ENCODE data around the gene FYN.

Gene FYN

GRCh38 chr6:111829998-111830397, 43.3 kb downstream of the FYN start:
- peak; percentile 67 for DNase-seq

GRCh38 chr6:111829581-111829980, 43.7 kb downstream of the FYN start:
- DNase-seq: no peak

- DNase-seq: no peak
These were observed 44.4 kb downstream of the FYN start for GRCh38 chr6:111828809-111829208.

GRCh38 chr6:111825439-111826086, 47.7 kb downstream of the FYN start:
- no peak for DNase-seq

GRCh38 chr6:111824608-111825337, 48.5 kb downstream of the FYN start:
- no peak for DNase-seq

GRCh38 chr6:111823831-111824607, 49.2 kb downstream of the FYN start:
- peak; percentile 75 for DNase-seq

GRCh38 chr6:111823012-111823411, 50.2 kb downstream of the FYN start:
- DNase-seq: no peak

GRCh38 chr6:111819458-111819857, 53.8 kb downstream of the FYN start:
- no peak for DNase-seq

GRCh38 chr6:111818539-111819226, 54.6 kb downstream of the FYN start:
- DNase-seq: peak; percentile 45

GRCh38 chr6:111817451-111818120, 55.7 kb downstream of the FYN start:
- no peak for DNase-seq

- DNase-seq: no peak
These were observed 59.5 kb downstream of the FYN start for GRCh38 chr6:111813677-111814310.

- peak; percentile 86 for DNase-seq
These were observed 60.0 kb downstream of the FYN start for GRCh38 chr6:111813237-111813636.

- peak; percentile 40 for DNase-seq
These were observed 60.9 kb downstream of the FYN start for GRCh38 chr6:111812060-111813038.

GRCh38 chr6:111810294-111811131, 62.7 kb downstream of the FYN start:
- peak; percentile 39 for DNase-seq

- DNase-seq: no peak
These were observed 63.5 kb downstream of the FYN start for GRCh38 chr6:111809766-111810165.

GRCh38 chr6:111809264-111809663, 64.0 kb downstream of the FYN start:
- no peak for DNase-seq

GRCh38 chr6:111808493-111808892, 64.8 kb downstream of the FYN start:
- DNase-seq: no peak

- no peak for DNase-seq
These were observed 66.4 kb downstream of the FYN start for GRCh38 chr6:111806561-111807497.
